Prostate gland (tissue), 2 donors: Measurements from ENCODE around the gene BMP7.

Experiments
- POLR2A ChIP-seq: fragments of 450-650 bp; IDR thresholded peaks from one replicate; pipeline ENCODE4 v1.6.1; 2016; ENCODE audit warnings: antibody characterized with exemption, mild to moderate bottlenecking
- POLR2AphosphoS5 ChIP-seq: sonication (generic); formaldehyde crosslinking; IDR thresholded peaks from one replicate; pipeline ENCODE4 v1.6.1; 2017; ENCODE audit warnings: antibody characterized with exemption
- TF ChIP-seq, protein P1 (sequence below), 4 experiments: fragments of 200-600 bp in 2 of 4; fragments of 450-650 bp in 2 of 4; sonication (generic) in 2 of 4; IDR thresholded peaks; 1 replicate in 3 of 4; 2 replicates in 1 of 4; pipeline ENCODE4 v1.5.1; 2016 to 2019; ENCODE audit warnings: antibody characterized with exemption in 4 of 4, mild to moderate bottlenecking in 2 of 4, moderate library complexity in 2 of 4

GRCh38 chr20:57251949-57252348 is 14.5 kb downstream of the BMP7 start:
- TF ChIP-seq, protein P1, sequence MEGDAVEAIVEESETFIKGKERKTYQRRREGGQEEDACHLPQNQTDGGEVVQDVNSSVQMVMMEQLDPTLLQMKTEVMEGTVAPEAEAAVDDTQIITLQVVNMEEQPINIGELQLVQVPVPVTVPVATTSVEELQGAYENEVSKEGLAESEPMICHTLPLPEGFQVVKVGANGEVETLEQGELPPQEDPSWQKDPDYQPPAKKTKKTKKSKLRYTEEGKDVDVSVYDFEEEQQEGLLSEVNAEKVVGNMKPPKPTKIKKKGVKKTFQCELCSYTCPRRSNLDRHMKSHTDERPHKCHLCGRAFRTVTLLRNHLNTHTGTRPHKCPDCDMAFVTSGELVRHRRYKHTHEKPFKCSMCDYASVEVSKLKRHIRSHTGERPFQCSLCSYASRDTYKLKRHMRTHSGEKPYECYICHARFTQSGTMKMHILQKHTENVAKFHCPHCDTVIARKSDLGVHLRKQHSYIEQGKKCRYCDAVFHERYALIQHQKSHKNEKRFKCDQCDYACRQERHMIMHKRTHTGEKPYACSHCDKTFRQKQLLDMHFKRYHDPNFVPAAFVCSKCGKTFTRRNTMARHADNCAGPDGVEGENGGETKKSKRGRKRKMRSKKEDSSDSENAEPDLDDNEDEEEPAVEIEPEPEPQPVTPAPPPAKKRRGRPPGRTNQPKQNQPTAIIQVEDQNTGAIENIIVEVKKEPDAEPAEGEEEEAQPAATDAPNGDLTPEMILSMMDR (IDR thresholded peaks at IDR 0.05), result no peak
- TF ChIP-seq POLR2A, result no peak
- no peak for TF ChIP-seq POLR2AphosphoS5
